Right lobe of liver (tissue), 6 donors: ENCODE results near the gene METTL24. TPM values are rescaled to one million over a fixed set of nuclear protein-coding genes. Genes with fewer than 3 reads are reported as not detected.
A peak's percentile ranks its signal among the peaks of the same experiment; 100 is the strongest.

Source experiments
- ATAC-seq, 4 donors: fragments of 200-7000 bp; cut with Tn5 transposase; one replicate each; pipeline ENCODE4 v1.9.1; 2020; ENCODE audit warnings: mild to moderate bottlenecking in 4 of 4, moderate library complexity in 4 of 4
- DNase-seq, 3 donors: peaks; one replicate each; pipeline ENCODE4 v3.0.0-alpha.2; 2020
- H3K27ac ChIP-seq, 3 donors: fragments of 200-600 bp; one replicate each; pipeline ENCODE4 v1.8.0; 2022
- H3K27me3 ChIP-seq, 2 donors: fragments of 200-600 bp; one replicate each; pipeline ENCODE4 v1.8.0; 2022
- H3K36me3 ChIP-seq, 4 donors: fragments of 200-600 bp; sonication (generic) in 1 of 4; one replicate each; pipeline versions ENCODE4 v1.5.1 to v1.8.0; 2017 to 2022; ENCODE audit warnings: control low read depth in 1 of 4
- H3K4me1 ChIP-seq, 4 donors: fragments of 200-600 bp; sonication (generic) in 1 of 4; one replicate each; pipeline versions ENCODE4 v1.5.1 to v1.8.0; 2017 to 2022; ENCODE audit warnings: control low read depth in 1 of 4
- H3K4me3 ChIP-seq, 3 donors: fragments of 200-600 bp; one replicate each; pipeline ENCODE4 v1.8.0; 2022
- H3K9me3 ChIP-seq, 4 donors: fragments of 200-600 bp; sonication (generic) in 1 of 4; one replicate each; pipeline versions ENCODE4 v1.5.1 to v1.8.0; 2017 to 2022; ENCODE audit warnings: control low read depth in 1 of 4
- POLR2A ChIP-seq: fragments of 450-650 bp; IDR thresholded peaks from one replicate; pipeline ENCODE4 v1.6.1; 2017; ENCODE audit warnings: antibody characterized with exemption, mild to moderate bottlenecking
- WGBS: methylation state at CpG from one replicate; pipeline ENCODE4 v1.1.6; 2018; ENCODE audit warnings: low coverage, low lambda C conversion rate; ENCODE audit not compliant: insufficient coverage; ENCODE audit errors: missing lambda C conversion rate; 5-methylcytosine and 5-hydroxymethylcytosine counted together
- intact Hi-C, 2 donors: fragments of 100-400 bp; cut with DNase I; formaldehyde crosslinking; loops; one replicate each; pipeline versions ENCODE4 v1.11.2 to v1.14.1; 2022
- total RNA-seq, 6 experiments: library from RNA; depleted of rRNA in 2 of 6; stranded (reverse); fragments of >200 nt in 2 of 6; fragmentation: NEBNext Ultra II Directional in 3 of 6; extraction: Animal tissue kit (Norgen Biotek cat#: 25700) in 3 of 6; gene quantifications; one replicate each; pipeline versions ENCODE4 v1.1.0 to v1.2.4, GENCODE V29; 2016 to 2023
- TF ChIP-seq, protein P1 (sequence below), 4 donors: fragments of 200-600 bp in 3 of 4; fragments of 450-650 bp in 1 of 4; IDR thresholded peaks; one replicate each; pipeline versions ENCODE4 v1.5.1 to v1.8.0; 2016 to 2022; ENCODE audit warnings: antibody characterized with exemption in 4 of 4, mild to moderate bottlenecking in 2 of 4
- donor health status: DM: no; HTN: yes; CAD: no.
- donor health status: DM: no; HTN: no; CAD: no.
- donor health status: DM: no; HTN: no; CAD: no.
- donor health status: DM: no; HTN: yes; CAD: no.
- donor health status: DM: no; HTN: yes; CAD: no.

The METTL24 gene
- total RNA-seq, 6 experiments from 2014 or later: 0.37 to 1.0 (median 0.57) TPM

DNA sequence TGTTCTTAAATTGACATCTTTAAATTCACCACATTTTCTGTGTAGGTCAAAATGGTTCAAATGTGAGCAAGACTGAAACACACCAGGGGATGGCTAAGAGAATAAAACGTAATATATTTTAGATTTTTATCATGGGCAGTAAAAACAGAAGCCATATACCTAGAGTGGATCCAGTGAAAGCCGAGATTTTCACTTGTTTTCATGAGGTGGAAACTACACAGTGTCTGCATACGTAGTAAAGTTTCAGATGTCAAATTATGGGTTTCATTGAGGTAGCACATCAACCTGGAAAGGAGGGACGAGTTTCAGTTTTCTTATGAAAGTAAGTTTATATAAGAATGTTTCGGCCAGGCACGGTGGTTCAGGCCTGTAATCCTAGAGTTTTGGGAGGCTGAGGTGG, 25.9 kb downstream of the METTL24 start:
- Histone ChIP-seq H3K4me3 (no peak overlapping the region), H3K9me3 (no peaks in the 10 kb centered on the region), H3K36me3 (no peaks in the 10 kb centered on the region), H3K4me1 (peaks cover 0 to 9% (median 0%) of the 10 kb centered on the region in 4 donors), H3K27me3 (no peaks in the 10 kb centered on the region), H3K27ac (no peak overlapping the region)
- ATAC-seq (no peak), DNase-seq (no peak)
- TF ChIP-seq, protein P1, sequence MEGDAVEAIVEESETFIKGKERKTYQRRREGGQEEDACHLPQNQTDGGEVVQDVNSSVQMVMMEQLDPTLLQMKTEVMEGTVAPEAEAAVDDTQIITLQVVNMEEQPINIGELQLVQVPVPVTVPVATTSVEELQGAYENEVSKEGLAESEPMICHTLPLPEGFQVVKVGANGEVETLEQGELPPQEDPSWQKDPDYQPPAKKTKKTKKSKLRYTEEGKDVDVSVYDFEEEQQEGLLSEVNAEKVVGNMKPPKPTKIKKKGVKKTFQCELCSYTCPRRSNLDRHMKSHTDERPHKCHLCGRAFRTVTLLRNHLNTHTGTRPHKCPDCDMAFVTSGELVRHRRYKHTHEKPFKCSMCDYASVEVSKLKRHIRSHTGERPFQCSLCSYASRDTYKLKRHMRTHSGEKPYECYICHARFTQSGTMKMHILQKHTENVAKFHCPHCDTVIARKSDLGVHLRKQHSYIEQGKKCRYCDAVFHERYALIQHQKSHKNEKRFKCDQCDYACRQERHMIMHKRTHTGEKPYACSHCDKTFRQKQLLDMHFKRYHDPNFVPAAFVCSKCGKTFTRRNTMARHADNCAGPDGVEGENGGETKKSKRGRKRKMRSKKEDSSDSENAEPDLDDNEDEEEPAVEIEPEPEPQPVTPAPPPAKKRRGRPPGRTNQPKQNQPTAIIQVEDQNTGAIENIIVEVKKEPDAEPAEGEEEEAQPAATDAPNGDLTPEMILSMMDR (IDR thresholded peaks at IDR 0.05): no peak
- no peak for TF ChIP-seq POLR2A
- 80% methylated on average over 6 of the region's 6 CpGs for WGBS
- intact Hi-C loops: no loop called here

DNA sequence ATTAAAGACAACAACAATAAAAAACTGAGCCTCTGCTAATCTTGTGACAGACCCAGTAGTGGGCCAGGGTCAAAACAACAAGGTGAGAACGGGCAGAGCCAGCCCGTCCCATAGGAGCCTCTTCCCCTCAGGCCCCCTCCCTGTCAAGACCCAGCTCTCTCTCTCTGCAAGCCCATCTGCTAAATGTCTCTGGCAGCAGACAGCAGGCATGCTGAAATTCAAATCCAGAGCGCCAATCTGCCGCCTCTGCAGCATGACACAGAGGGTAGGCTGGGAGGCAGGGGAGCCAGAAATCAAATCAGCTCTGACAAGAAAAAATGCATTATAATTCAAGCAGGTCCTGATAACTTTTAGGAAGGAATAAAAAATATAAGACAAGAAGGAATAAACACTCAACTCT, 26.3 kb downstream of the METTL24 start:
- no peak for DNase-seq
- Histone ChIP-seq H3K9me3 (no peaks in the 10 kb centered on the region), H3K27ac (no peak overlapping the region), H3K4me1 (peaks cover 0 to 9% (median 0%) of the 10 kb centered on the region in 4 donors), H3K4me3 (no peak overlapping the region), H3K36me3 (no peaks in the 10 kb centered on the region), H3K27me3 (no peaks in the 10 kb centered on the region)
- intact Hi-C loops: no loop called here
- TF ChIP-seq POLR2A: no peak
- TF ChIP-seq, protein P1 (IDR thresholded peaks at IDR 0.05): no peak
- no peak for ATAC-seq
- WGBS: 50% methylated on average over 4 of the region's 4 CpGs

DNA sequence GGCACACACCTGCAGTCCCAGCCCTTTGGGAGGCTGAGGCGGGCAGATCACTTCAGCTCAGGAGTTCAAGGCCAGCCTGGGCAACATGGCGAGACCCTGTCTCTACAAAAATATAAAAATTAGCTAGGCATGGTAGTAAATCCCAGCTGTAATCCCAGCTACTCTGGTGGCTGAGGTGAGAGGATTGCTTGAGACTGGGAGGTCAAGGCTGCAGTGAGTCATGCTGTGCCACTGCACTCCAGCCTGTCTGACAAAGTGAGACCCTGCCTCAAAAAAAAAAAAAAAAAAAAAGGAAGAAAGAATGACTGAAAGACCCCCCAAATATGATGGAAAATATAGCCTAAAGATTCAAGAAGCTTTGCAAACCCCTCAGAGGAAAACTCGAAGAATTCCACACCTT, 26.8 kb downstream of the METTL24 start:
- H3K9me3 ChIP-seq: no peaks in the 10 kb centered on the region
- ATAC-seq (no peak), DNase-seq (no peak)
- H3K4me3 ChIP-seq: no peak overlapping the region
- H3K27ac ChIP-seq: no peak overlapping the region
- peaks cover 0 to 9% (median 0%) of the 10 kb centered on the region in 4 donors for H3K4me1 ChIP-seq
- H3K27me3 ChIP-seq: no peaks in the 10 kb centered on the region
- intact Hi-C loops: no loop called here
- no peaks in the 10 kb centered on the region for H3K36me3 ChIP-seq
- 33% methylated on average over 1 of the region's 3 CpGs for WGBS
- no peak for TF ChIP-seq POLR2A
- TF ChIP-seq, protein P1 (IDR thresholded peaks at IDR 0.05): no peak

DNA sequence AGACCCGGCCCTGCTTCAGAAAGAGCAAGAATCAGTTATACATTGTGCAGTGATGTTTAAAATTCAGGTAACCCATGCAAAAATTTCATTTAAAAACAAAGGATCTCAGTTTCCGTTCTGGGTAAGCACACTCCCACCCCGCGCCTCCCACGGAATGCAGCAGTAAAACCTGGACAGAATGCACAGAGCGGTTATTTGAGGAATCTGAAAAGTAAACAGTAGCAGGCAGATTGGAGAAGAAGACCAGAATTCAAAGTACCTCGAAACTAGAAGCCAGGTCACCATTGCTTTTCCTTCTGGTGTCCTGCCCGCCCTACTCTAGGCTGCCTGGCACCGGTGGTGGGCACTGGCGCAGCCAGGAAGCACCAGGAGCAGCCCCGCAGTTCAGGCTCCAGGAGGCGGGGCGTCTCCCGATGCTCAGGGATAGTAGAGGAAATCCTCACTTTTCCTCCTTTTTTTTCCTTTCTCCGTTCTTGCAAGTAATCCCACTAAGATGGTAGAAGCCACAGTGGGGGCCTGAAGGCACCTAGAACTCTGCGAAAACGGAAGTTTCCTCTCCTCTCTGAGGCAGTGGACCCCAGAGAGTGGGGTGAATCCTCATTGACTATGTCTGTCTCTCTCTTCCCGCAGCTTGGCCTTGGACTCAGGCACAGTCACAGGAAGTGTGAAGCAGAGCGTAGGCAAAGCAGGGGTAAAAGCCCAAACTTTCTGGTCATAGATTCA, 28.3 kb downstream of the METTL24 start:
- Histone ChIP-seq H3K27me3 (no peaks in the 10 kb centered on the region), H3K4me1 (peaks cover 0 to 18% (median 3%) of the 10 kb centered on the region in 4 donors), H3K36me3 (no peaks in the 10 kb centered on the region), H3K9me3 (no peaks in the 10 kb centered on the region), H3K27ac (peak overlapping the region in 1 of 3 donors; percentile 17), H3K4me3 (peak overlapping the region; percentile 2 to 27 (median 9))
- no peak for DNase-seq
- TF ChIP-seq POLR2A: no peak
- TF ChIP-seq, protein P1 (IDR thresholded peaks at IDR 0.05): no peak
- WGBS: 35% methylated on average over 15 of the region's 19 CpGs
- peak; percentile 48 to 71 (median 56) for ATAC-seq
- intact Hi-C loops: no loop called here
